ENCODE data around the gene MPO. TPM values are rescaled to one million over a fixed set of nuclear protein-coding genes. Genes with fewer than 3 reads are reported as not detected.

MPO gene
- total and polyA plus RNA-seq, 12 donors = 0.13 to 1.4 (median 0.36) TPM; not detected in 3

GRCh38 chr17:58234512-58234911 lies 46.2 kb downstream of the MPO start:
- no peaks in the 10 kb centered on the region for H3K9me3 ChIP-seq (replicated peaks in 1 of 3)
- H3K27me3 ChIP-seq = peaks cover 5% of the 10 kb centered on the region
- no peak overlapping the region for H3K4me3 ChIP-seq
- no peaks in the 10 kb centered on the region for H3K36me3 ChIP-seq (replicated peaks in 1 of 2)
- DNase-seq = no peak
- 66 to 82% (median 75%) methylated on average over 3 of the region's 3 CpGs for WGBS, 4 donors
- TF ChIP-seq CTCF (IDR thresholded peaks at IDR 0.05) = no peak
- no peak for TF ChIP-seq POLR2A (IDR thresholded peaks at IDR 0.05)
- intact Hi-C loops (cut with DNase I) = no loop called here
- H3K27ac ChIP-seq = no peak overlapping the region
- no peaks in the 10 kb centered on the region for H3K4me1 ChIP-seq (replicated peaks in 1 of 2)

GRCh38 chr17:58233543-58233942 lies 47.2 kb downstream of the MPO start:
- H3K4me3 ChIP-seq = no peak overlapping the region
- no peak for DNase-seq
- no peak overlapping the region for H3K27ac ChIP-seq
- H3K36me3 ChIP-seq (replicated peaks in 1 of 2) = no peaks in the 10 kb centered on the region
- no peaks in the 10 kb centered on the region for H3K4me1 ChIP-seq (replicated peaks in 1 of 2)
- 63 to 79% (median 70%) methylated on average over 3 of the region's 3 CpGs for WGBS, 4 donors
- TF ChIP-seq CTCF (IDR thresholded peaks at IDR 0.05) = no peak
- TF ChIP-seq POLR2A (IDR thresholded peaks at IDR 0.05) = no peak
- no peaks in the 10 kb centered on the region for H3K9me3 ChIP-seq (replicated peaks in 1 of 3)
- intact Hi-C loops (cut with DNase I) = no loop called here
- H3K27me3 ChIP-seq = peaks cover 5% of the 10 kb centered on the region

- DNase-seq = peak in 4 of 7 donors; percentile 20 to 29 (median 24)
- TF ChIP-seq CTCF (IDR thresholded peaks at IDR 0.05) = no peak
- no peak for TF ChIP-seq POLR2A (IDR thresholded peaks at IDR 0.05)
- Histone ChIP-seq H3K27me3 (peaks cover 5% of the 10 kb centered on the region), H3K27ac (no peak overlapping the region), H3K9me3 (replicated peaks in 1 of 3) (no peaks in the 10 kb centered on the region), H3K4me1 (replicated peaks in 1 of 2) (no peaks in the 10 kb centered on the region), H3K36me3 (replicated peaks in 1 of 2) (no peaks in the 10 kb centered on the region), H3K4me3 (no peak overlapping the region)
- WGBS, 4 donors = 43 to 51% (median 48%) methylated on average over 4 to 12 of the region's 12 CpGs
- intact Hi-C loops (cut with DNase I) = no loop called here
Observed at GRCh38 chr17:58232707-58233156, 48.0 kb downstream of the MPO start.

- DNase-seq = no peak
- no peaks in the 10 kb centered on the region for H3K36me3 ChIP-seq (replicated peaks in 1 of 2)
- peaks cover 5% of the 10 kb centered on the region for H3K27me3 ChIP-seq
- 13 to 42% (median 28%) methylated on average over 2 of the region's 2 CpGs for WGBS, 4 donors
- H3K4me1 ChIP-seq (replicated peaks in 1 of 2) = no peaks in the 10 kb centered on the region
- intact Hi-C loops (cut with DNase I) = no loop called here
- TF ChIP-seq CTCF (IDR thresholded peaks at IDR 0.05) (no peak), POLR2A (IDR thresholded peaks at IDR 0.05) (no peak)
- H3K27ac ChIP-seq = no peak overlapping the region
- H3K4me3 ChIP-seq = no peak overlapping the region
- no peaks in the 10 kb centered on the region for H3K9me3 ChIP-seq (replicated peaks in 1 of 3)
Observed at GRCh38 chr17:58231641-58232040, 49.1 kb downstream of the MPO start.
